T1000 (cell line): ENCODE results near the gene PRKAR2B.
"Not testable (repeated sequence)": the region's sequence is repeated elsewhere in the genome, so short reads cannot be mapped to it uniquely, and the experiment has no call there.

Source experiments
- DNase-seq: peaks from one replicate; lab custom pipeline; 2025; ENCODE audit warnings: mixed read lengths; lab: John Stamatoyannopoulos, UW

PRKAR2B gene

GRCh38 chr7:107048783-107049418 is 4.4 kb downstream of the PRKAR2B start:
- DNase-seq: no peak

DNA sequence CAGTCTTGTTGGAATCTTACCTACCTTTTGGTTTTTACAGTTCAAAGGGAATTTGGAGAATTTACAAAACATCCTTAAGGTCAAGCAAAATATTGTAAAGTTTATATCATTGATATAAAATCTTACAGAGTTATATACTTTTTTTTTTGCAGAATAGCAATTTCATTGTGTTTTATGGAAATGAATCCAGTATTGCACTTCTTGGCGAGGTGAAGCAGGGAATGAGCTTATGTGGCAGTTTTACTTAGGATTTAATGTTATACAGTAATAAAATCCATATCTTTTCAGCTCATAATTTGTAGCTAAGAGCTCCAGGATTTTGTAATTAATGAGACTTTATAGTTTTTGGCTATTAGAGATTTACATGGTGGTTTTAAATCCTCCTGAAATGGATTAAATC is 5.0 kb downstream of the PRKAR2B start:
- DNase-seq: no peak

DNA sequence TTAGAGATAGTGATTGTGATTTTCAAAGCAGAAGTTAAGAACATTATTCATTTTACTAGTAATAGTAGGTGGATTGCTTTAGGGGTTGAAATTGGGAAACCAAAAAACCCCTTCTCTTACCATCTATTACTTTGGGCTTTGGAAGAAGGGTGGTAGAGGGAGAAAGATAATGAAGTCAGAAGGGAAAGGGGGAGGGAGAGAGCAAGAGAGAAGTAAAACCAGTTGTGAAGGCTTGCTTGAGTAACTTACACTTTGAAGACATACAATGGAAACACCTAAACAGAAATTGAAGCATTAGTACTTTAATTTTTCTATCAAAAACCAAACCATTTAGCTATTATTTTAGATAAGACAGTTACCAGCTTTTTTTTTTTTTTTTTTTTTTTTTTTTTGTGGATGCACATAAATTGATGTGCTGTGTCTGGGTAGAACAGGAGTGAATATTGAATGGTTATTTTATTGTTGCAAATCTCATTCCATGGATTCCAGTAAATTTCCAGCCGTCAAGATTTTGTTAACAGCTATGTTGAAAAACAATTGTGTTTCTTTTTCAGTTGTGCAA is 5.5 kb downstream of the PRKAR2B start:
- no peak for DNase-seq

GRCh38 chr7:107051376-107051775 is 6.9 kb downstream of the PRKAR2B start:
- DNase-seq: no peak

- not testable (repeated sequence) for DNase-seq
Measured at GRCh38 chr7:107054965-107055364, 10.5 kb downstream of the PRKAR2B start.

DNA sequence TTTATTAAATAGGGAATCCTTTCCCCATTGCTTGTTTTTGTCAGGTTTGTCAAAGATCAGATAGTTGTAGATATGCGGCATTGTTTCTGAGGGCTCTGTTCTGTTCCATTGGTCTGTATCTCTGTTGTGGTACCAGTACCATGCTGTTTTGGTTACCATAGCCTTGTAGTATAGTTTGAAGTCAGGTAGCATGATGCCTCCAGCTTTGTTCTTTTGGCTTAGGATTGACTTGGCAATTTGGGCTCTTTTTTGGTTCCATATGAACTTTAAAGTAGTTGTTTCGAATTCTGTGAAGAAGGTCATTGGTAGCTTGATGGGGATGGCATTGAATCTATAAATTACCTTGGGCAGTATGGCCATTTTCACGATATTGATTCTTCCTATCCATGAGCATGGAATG is 11.6 kb downstream of the PRKAR2B start:
- not testable (repeated sequence) for DNase-seq

- DNase-seq: no peak
Measured at GRCh38 chr7:107056728-107057473, 12.4 kb downstream of the PRKAR2B start.

GRCh38 chr7:107057474-107057833 is 12.9 kb downstream of the PRKAR2B start:
- no peak for DNase-seq

GRCh38 chr7:107059468-107059867 is 15.0 kb downstream of the PRKAR2B start:
- DNase-seq: no peak

DNA sequence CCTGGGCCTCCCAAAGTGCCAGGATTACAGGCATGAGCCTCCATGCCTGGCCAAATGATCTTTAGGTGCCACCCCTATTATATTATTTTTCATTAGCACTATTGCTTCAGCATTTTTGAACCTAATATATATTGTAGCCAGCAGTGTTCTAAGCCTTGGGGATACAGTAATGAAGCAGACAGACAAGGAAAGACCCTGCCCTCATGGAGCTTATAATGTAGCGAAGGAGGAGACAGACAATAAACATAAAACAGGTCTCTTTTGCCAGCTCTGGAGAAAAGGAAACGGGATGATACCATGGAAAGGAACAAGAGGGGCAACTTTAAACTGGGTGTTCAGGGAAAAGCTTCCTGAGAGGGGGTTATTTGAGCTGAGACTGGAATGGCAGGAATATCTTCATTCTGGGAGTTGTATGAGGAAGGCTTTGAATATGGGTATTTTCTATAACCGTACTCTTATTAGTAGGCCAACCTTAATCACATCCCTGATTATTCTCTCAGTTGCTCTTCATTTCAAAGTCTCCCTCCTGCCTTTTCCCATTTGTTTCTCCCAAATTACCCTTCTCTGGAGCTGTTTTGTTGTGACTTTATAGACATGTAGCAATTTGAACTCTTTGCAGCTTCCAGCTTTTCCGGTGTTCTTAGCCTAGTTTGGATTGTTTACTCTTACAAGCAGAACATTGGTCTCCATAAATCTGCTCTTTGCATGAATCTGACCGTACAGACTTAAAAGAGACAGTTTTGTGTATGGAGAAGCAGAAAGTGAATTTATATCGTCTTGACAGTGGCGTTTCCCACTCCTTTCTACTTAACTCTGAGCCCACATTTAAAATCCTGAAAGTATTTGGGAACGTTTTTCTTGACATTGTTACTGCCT is 19.0 kb downstream of the PRKAR2B start:
- no peak for DNase-seq

- DNase-seq: no peak
Measured at GRCh38 chr7:107064255-107064654, 19.8 kb downstream of the PRKAR2B start.

- no peak for DNase-seq
Measured at GRCh38 chr7:107065929-107066247, 21.4 kb downstream of the PRKAR2B start.

- no peak for DNase-seq
Measured at GRCh38 chr7:107068156-107068555, 23.7 kb downstream of the PRKAR2B start.

DNA sequence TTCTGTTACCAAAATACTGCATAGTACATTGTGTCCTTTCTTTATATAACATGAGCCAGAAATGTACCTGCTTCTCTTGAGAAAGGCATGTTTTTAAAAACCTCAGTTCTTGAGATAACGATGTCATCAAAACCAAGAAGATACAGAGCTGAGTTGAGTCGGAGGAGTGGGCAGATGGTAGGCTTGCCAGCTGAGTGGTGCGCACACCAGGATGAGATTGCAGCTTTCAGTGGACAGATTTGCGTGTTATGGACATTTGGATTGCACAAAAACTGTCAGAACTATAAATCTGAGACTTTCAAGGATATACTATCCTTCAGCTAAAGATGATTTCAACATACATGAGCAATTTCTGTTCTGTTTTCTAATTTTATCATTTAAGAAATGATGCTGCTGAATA is 25.0 kb downstream of the PRKAR2B start:
- DNase-seq: no peak

DNA sequence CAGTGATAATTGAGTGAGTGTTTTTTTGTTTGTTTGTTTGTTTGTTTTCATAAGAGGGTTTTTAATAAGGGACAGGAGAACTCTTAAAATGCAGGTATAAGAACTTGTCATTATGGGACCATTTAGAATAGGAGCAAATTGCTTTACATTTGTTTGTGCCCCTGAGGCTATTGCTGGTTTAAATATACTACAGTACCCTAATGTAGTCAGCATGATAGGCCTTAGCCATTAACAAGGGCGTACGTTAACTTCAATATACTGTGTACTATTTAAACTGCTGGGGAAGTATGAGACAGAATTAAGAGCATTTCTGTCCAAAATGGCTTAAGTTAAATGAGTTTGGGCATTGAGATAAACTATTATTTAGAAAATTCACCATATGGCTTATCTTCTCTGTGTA is 26.2 kb downstream of the PRKAR2B start:
- no peak for DNase-seq

DNA sequence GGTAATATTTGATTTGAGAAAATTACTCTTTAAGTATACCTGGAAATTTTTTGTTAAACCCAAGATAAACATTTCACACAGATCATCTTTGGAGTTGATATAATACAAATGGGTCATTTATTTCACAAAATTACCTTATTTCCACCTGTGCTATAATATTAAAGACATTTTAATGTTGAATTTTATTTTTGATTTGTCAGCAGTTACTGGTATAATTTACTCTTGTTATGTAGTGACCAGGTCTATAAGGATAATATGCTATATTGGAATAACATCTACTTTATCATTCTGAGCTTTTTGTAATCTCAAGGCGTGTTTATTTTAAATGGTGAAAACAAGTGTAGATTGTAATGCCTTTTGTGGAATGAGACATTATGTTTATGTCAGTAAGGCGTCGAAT is 26.6 kb downstream of the PRKAR2B start:
- no peak for DNase-seq

DNA sequence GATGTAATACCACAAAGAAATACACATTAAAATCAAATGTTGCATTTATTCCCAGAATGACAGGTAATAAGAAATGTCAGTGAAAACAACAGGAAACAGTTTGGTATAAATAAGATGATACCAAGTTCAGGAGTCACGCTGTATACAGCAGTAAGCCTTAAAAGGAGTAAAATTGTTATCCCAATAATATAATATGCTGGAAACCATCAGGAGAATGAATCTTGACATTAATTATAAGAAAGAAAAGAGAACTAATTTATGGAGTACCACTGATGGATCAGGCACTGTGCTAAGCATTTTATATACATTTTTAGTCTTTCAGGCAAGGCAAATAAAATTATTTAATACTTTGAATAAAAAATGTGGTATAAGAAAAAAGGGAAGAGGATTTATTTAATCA is 27.6 kb downstream of the PRKAR2B start:
- no peak for DNase-seq

DNA sequence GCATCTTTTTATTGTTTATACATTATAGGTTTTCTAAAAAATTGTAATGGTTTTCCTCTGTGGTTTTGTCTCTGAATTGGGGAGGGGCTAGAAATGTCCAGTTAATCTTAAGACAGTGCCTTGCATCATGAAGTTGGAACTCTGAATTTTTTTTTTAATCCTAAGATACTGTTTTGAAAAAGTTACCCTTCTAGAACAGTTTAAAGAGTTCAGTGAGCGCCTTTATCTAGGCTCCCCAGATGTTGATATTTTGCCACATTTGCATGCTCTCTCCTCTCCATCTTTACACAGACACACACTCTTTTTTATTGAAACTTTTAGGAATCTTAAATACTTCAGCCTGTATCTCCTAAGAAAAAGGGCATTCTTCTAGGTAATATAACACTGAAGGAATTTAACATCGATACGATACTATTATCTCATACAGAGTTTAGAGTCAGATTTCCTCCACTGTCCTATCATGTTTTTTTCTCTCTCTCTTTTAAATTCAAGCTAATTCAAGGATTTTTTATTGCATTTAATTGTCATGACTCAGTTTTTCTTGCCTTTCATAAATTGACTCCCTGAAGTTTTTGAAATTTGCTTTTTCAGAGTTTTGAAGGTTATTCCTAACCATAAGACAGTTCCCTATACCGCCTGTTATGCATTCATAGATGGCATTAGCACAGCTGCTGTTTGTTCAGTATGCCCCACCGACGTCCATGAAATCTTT is 31.5 kb downstream of the PRKAR2B start:
- no peak for DNase-seq

GRCh38 chr7:107076781-107077698 is 32.5 kb downstream of the PRKAR2B start:
- DNase-seq: no peak

GRCh38 chr7:107077699-107078516 is 33.4 kb downstream of the PRKAR2B start:
- no peak for DNase-seq
